Measurements from ENCODE around the gene JAG2. TPM values are rescaled to one million over a fixed set of nuclear protein-coding genes. Genes with fewer than 3 reads are reported as not detected.

JAG2 gene
- total and polyA plus RNA-seq, 12 donors, result 18.5 to 45.5 (median 26.3) TPM

DNA sequence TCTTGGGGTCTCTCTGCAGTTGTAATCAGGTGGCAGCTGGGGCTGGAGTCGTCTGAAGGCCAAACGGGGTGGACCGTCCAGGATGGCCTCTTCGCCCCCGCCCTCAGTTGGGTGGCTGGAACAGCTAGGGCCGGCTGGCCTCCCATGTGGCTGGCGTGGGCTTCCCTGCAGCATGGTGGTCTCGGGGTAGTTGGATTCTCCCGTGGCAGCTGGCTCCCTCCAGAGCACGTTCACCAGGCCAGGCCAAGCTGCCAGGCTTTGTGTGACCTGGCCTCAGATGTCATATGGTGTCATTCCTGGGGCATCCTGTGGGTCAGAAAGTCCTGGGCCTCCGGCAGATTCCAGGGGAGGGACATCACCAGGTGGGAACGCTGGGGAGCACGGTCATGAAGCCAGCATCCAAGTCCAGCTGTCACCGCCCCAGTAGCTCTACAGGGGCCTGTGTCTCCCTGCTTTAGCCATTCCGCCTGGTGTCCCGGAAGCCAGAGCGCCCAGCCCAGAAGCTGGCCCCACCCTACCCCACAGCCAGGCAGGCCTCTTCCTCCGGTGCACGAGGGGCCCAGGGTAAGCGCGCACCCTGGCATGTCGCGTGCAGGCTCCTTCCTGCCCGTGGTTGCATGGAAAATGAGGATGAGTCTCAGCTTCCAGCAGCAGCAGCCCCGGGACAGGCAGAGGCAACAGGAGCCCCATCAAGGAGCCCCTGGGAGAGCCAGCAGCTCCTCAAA is 13.9 kb upstream of the JAG2 start:
- Histone ChIP-seq H3K9me3 (no peaks in the 10 kb centered on the region), H3K27me3 (peaks cover 0 to 9% (median 0%) of the 10 kb centered on the region in 7 donors), H3K36me3 (no peaks in the 10 kb centered on the region), H3K27ac (peak overlapping the region in 8 of 10 donors; percentile 3 to 71 (median 47)), H3K4me3 (no peak overlapping the region), H3K4me1 (peaks cover 4 to 28% (median 21%) of the 10 kb centered on the region in 9 donors)
- 64 to 70% methylated on average over 25 of the region's 25 CpGs for WGBS, 2 donors
- intact Hi-C loops (cut with DNase I), result no loop called here
- ATAC-seq (peak in 5 of 8 donors; percentile 16 to 41 (median 34)), DNase-seq (no peak)
- TF ChIP-seq, protein P1, sequence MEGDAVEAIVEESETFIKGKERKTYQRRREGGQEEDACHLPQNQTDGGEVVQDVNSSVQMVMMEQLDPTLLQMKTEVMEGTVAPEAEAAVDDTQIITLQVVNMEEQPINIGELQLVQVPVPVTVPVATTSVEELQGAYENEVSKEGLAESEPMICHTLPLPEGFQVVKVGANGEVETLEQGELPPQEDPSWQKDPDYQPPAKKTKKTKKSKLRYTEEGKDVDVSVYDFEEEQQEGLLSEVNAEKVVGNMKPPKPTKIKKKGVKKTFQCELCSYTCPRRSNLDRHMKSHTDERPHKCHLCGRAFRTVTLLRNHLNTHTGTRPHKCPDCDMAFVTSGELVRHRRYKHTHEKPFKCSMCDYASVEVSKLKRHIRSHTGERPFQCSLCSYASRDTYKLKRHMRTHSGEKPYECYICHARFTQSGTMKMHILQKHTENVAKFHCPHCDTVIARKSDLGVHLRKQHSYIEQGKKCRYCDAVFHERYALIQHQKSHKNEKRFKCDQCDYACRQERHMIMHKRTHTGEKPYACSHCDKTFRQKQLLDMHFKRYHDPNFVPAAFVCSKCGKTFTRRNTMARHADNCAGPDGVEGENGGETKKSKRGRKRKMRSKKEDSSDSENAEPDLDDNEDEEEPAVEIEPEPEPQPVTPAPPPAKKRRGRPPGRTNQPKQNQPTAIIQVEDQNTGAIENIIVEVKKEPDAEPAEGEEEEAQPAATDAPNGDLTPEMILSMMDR (IDR thresholded peaks at IDR 0.05), result no peak

DNA sequence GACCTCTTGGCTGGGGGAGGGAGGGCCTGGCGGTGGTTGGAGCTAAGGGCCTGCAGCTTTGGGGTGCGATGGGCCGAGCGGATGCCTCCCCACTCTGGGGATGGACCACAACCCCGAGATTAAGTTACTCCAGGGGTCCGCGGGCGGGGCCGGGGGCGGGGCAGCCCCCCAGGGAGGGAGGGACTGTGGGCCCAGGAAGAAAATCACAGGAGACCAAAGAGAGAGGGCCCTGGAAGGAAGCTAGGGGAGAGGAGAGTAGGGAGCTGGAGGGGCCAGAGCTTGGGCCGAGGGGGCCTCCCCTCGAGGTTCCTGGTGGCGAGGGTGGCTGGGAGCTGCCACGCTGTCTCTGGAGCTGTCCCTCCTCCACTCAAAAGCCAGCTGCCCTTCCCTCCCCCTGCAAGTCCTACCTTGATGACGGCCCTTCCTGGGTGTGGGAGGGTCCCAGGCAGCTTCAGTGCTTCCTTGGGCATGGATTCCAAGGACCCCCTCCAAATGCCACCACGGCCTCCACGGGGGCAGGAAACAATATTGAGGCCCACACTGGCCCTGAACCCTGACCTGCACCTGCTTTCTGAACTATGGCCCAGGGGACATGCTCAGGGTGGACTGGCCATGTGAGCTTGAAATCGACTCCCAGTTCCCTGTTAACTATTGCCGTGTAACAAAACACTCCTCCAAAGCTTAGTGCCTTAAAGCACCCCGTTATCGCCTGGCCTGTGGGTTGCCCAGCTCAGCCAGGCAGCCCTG is 13.1 kb upstream of the JAG2 start:
- intact Hi-C loops (cut with DNase I), result no loop called here
- ATAC-seq (no peak), DNase-seq (no peak)
- Histone ChIP-seq H3K4me1 (peaks cover 4 to 28% (median 21%) of the 10 kb centered on the region in 9 donors), H3K9me3 (no peaks in the 10 kb centered on the region), H3K27me3 (peaks cover 0 to 9% (median 0%) of the 10 kb centered on the region in 7 donors), H3K4me3 (peak overlapping the region in 8 of 10 donors; percentile 44 to 64 (median 58)), H3K27ac (peak overlapping the region in 8 of 10 donors; percentile 31 to 71 (median 47)), H3K36me3 (no peaks in the 10 kb centered on the region)
- WGBS, 2 donors, result 56% methylated on average over 20 to 21 of the region's 21 CpGs
- TF ChIP-seq, protein P1 (IDR thresholded peaks at IDR 0.05), result no peak

DNA sequence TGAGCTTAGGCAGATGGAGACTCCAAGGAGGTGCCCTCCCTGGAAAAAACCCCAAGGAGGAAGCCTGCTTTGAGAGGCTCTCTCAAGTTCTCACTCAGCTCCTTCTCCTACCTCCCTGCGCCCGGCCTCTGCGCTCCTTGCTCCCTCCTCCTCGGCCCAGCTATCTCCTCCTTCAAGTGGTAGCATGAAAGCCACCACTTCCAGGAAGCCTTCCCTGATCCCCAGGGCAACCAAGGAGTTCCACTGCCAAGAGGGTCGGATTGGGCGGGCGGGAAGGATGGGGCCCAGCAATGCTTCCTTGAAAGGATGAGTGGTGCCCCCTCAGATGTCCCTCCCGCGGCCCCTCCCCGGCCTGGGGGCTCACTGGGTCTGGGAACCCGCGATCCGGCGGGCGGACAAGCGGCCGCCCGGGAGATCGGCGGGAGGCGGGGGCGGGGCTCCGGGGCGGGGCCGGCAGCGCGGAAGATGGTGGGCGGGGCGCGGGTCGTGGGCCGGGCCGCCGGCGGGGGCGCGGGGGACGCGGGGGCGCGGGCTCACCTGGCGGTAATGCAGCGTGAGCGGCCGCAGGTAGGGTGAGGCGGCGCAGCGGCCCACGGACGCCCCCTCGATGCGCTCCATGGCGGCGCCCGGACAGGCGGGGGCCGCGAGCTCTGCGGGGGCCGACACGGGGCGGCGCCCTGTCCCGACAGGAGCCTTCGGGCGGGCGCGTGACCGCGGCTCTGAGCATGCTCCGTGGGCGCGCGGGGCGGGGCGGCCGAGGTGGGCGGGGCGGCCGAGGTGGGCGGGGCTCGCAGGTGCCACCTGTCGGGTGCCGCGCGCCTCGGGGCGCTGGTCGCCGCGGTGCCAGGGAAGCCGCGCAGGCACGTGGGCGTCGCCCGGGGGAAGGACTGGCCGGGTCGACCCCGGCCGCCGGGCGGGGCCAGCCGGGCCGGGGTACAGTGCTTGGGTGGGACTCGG is 12.3 kb upstream of the JAG2 start, which contains the start of gene NUDT14:
Gene NUDT14 (minus strand): TSS at position 721 of the 957 bp plus-strand sequence. CDS start 103 bp downstream, at position 618.
- DNase-seq (peak; percentile 50 to 77), ATAC-seq (peak in 7 of 8 donors; percentile 29 to 85 (median 62))
- 3 to 4% methylated on average over 56 to 104 of the region's 106 CpGs for WGBS, 2 donors
- H3K4me1 ChIP-seq, result peaks cover 4 to 28% (median 21%) of the 10 kb centered on the region in 9 donors
- TF ChIP-seq, protein P1 (IDR thresholded peaks at IDR 0.05), result peak in 1 of 9 donors; percentile 10
- peaks cover 0 to 9% (median 0%) of the 10 kb centered on the region in 7 donors for H3K27me3 ChIP-seq
- H3K36me3 ChIP-seq, result no peaks in the 10 kb centered on the region
- peak within 1 kb of the TSS in 9 of 10 donors; percentile 35 to 71 (median 58) for H3K27ac ChIP-seq
- H3K4me3 ChIP-seq, result peak within 1 kb of the TSS in 9 of 10 donors; percentile 42 to 64 (median 57)
- H3K9me3 ChIP-seq, result no peaks in the 10 kb centered on the region
- intact Hi-C loops (cut with DNase I), result no loop called here
